ENCODE measurements around the gene PDZRN3. TPM values are rescaled to one million over a fixed set of nuclear protein-coding genes. Genes with fewer than 3 reads are reported as not detected.

PDZRN3 gene
- polyA plus RNA-seq, 1 donor = 91.6 TPM

GRCh38 chr3:73622091-73622805 is 2.5 kb downstream of the PDZRN3 start:
- DNase-seq = peak; percentile 61

- no peak for DNase-seq
Observed at GRCh38 chr3:73621388-73621787, 3.4 kb downstream of the PDZRN3 start.

GRCh38 chr3:73618461-73618860 is 6.3 kb downstream of the PDZRN3 start:
- no peak for DNase-seq

GRCh38 chr3:73616056-73616455 is 8.7 kb downstream of the PDZRN3 start:
- DNase-seq = no peak

- peak; percentile 45 for DNase-seq
Observed at GRCh38 chr3:73614419-73614818, 10.3 kb downstream of the PDZRN3 start.

- no peak for DNase-seq
Observed at GRCh38 chr3:73611176-73611575, 13.6 kb downstream of the PDZRN3 start.

GRCh38 chr3:73610493-73610892 is 14.2 kb downstream of the PDZRN3 start:
- no peak for DNase-seq

GRCh38 chr3:73609655-73610054 is 15.1 kb downstream of the PDZRN3 start:
- DNase-seq = no peak

- no peak for DNase-seq
Observed at GRCh38 chr3:73609315-73609641, 15.5 kb downstream of the PDZRN3 start.

GRCh38 chr3:73608456-73609314 is 16.1 kb downstream of the PDZRN3 start:
- DNase-seq = no peak

GRCh38 chr3:73605861-73606260 is 18.9 kb downstream of the PDZRN3 start:
- no peak for DNase-seq

- DNase-seq = peak; percentile 33
Observed at GRCh38 chr3:73605412-73605811, 19.3 kb downstream of the PDZRN3 start.

GRCh38 chr3:73604451-73604850 is 20.3 kb downstream of the PDZRN3 start:
- no peak for DNase-seq

GRCh38 chr3:73603762-73604171 is 21.0 kb downstream of the PDZRN3 start:
- DNase-seq = no peak

- DNase-seq = no peak
Observed at GRCh38 chr3:73602170-73602569, 22.6 kb downstream of the PDZRN3 start.

- DNase-seq = no peak
Observed at GRCh38 chr3:73601481-73601880, 23.3 kb downstream of the PDZRN3 start.

- DNase-seq = peak; percentile 62
Observed at GRCh38 chr3:73601011-73601410, 23.7 kb downstream of the PDZRN3 start.

- DNase-seq = peak; percentile 85
Observed at GRCh38 chr3:73600293-73600938, 24.3 kb downstream of the PDZRN3 start.

- DNase-seq = no peak
Observed at GRCh38 chr3:73599605-73600004, 25.1 kb downstream of the PDZRN3 start.

GRCh38 chr3:73597476-73597875 is 27.3 kb downstream of the PDZRN3 start:
- DNase-seq = no peak

- no peak for DNase-seq
Observed at GRCh38 chr3:73592154-73593144, 32.3 kb downstream of the PDZRN3 start.

GRCh38 chr3:73591286-73591800 is 33.4 kb downstream of the PDZRN3 start:
- DNase-seq = no peak
